ENCODE data around the gene SPSB4.

The SPSB4 gene

DNA sequence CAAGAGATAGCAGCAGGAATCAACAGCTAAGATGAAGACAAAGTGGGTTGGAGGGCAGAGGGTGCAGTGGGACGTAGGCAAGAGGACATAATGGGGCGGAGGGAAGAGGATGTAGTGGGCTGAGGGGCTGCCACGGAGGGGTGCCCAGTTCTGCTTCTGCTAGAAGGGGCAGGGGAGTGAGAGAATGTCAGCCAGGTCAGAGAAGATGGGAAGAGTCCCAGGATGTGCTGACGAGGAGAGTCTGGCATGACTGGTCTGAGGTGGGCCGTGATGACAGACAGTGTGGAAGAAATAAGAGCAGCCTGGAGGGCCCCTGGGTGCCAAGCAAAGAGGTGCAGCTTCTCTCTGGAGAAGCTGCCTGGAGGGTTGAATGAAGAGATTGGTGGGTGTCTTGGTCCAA lies 4.0 kb downstream of the SPSB4 start:
- DNase-seq: no peak

DNA sequence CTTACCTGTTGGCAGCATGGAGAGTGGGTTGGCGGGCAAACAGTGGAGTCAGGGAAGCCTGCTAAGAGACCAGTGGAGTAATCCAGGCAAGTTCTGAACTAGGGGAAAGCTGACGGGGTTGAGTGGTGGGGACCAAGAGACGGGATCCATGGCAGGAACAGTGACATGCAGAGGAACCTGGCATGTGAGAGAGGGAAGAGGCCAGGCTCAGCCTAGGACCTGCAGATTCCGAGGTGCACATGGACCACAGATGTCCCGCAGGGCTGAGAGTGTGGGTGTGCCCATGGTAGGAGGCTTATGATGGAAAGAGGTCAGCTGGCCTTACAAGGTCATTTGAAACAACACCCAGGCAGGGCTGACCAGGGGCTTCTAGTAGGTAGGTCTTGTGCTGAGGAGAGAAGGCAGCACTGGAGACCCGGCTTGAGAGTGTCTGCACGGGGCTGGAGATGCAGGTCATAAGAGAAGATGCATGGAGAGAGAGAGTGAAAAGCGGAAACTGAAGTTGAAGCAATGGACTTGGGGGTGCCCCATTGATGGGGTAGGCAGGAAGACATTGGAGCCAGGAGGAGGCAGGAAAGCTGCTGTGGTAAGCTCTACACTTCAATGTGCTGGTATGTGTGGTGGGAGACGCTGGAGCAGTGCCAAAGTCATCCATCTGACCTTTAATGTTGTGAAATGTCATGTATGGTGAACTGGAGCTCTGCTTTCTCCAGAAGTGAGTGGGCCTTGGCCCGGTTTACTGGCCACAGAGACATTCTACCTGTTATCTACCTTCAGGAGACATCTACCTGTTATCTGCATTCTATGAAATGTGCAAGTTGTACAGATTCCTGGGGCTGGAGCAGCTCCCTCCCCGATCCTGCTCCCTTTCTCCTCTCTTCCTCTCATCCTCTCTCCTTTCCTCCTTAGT lies 4.6 kb downstream of the SPSB4 start:
- DNase-seq: no peak

GRCh38 chr3:141056751-141057171 lies 5.6 kb downstream of the SPSB4 start:
- DNase-seq: no peak

- no peak for DNase-seq
Observed at GRCh38 chr3:141057436-141057835, 6.3 kb downstream of the SPSB4 start.

DNA sequence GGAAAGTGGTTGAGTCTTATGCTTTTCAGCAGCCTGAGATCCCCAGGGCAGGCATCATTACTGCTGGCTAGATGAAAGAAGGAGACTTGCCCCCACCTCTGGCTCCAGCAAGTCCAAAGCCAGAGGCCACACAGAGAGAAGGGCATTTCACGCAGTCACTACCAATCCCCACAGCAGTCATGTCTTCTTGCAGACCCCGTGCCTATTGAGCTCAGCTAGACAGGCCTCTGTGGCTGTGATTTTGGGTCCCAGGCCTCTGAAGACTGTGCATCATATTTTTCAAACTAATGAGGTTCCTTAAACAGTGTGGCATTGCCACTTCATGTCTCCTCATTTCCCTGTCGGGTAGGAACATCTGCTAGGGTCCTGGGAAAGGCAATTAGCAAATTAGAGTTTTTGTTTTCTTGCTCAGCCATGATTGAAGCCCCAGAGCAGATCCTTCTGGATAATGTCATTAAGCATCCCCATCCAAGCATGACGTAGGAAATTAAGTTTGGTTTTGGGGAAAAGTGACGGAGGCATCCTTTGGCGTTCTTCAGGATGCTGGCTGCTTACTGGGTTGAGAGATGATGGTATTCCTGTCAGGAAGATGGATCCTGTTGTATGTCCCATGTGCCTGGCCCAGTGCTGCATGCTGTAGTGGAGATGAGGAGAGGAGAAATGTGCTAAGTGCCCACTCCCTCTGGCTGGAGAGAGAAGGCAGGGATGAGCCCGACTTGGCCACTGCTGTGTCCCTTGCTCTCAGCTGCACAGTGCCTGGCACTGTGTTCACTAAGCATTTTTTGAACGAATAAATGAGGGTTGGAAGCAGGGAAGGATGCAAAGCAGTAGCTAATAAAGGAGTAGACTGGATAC lies 7.0 kb downstream of the SPSB4 start:
- DNase-seq: no peak

DNA sequence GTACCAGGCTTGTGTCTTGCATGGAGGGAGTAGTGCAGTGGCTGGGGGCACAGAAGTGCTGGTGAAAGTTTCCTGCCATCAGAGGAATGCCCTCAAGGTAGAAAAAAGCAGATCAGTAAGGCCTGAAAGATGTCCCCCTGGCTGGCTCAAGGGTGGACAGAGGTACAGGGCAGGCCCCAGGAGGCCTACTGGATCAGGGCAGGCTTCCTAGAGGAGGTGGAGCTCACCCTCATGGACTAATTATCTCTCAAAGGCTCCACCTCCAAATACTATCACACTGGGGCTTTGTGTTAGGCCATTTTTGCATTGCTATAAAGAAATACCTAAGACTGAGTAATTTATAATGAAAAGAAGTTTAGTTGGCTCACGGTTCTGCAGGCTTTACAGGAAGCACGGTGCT lies 7.8 kb downstream of the SPSB4 start:
- DNase-seq: peak; percentile 32

DNA sequence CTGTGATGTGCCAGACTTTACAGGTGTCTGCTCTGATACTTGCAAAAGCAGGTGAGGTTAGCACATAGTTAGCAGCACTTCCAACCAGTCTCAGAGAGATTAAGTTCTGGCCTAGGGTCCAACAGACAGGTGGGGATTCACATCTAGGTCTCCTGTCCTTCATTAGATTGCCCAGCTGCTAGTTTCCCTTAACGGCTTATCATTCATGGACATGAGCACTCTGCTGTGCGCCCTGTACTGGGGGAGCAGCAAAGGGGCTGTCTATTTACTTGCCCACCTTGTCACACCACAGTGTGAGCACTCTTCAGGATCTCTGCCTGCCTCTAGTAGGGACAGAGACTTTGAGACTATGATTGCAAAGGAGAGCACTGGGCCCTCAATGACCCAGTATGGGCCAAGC lies 8.7 kb downstream of the SPSB4 start:
- peak; percentile 28 for DNase-seq

- DNase-seq: no peak
Observed at GRCh38 chr3:141060327-141060726, 9.2 kb downstream of the SPSB4 start.

- DNase-seq: no peak
Observed at GRCh38 chr3:141063831-141064230, 12.7 kb downstream of the SPSB4 start.

- no peak for DNase-seq
Observed at GRCh38 chr3:141064255-141064926, 13.2 kb downstream of the SPSB4 start.

- peak; percentile 24 for DNase-seq
Observed at GRCh38 chr3:141065258-141065657, 14.1 kb downstream of the SPSB4 start.

- no peak for DNase-seq
Observed at GRCh38 chr3:141065841-141066805, 15.0 kb downstream of the SPSB4 start.

- no peak for DNase-seq
Observed at GRCh38 chr3:141067206-141067974, 16.2 kb downstream of the SPSB4 start.

DNA sequence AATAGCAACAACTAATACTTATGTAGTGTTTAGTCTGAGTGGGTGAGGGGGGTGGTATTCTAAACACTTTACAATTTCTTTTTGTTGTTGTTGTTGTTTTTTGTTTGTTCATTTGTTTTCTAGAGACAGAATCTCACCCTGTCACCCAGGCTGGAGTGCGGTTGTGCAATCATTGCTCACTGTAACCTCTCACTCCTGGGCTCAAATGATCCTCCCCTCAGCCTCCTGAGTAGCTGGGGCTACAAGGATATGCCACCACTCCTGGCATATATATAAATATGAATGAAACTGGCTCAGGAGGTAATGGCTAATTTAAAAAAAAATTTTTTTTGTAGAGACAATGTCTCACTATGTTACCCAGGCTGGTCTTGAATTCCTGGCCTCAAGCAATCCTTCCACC lies 19.1 kb downstream of the SPSB4 start:
- no peak for DNase-seq

DNA sequence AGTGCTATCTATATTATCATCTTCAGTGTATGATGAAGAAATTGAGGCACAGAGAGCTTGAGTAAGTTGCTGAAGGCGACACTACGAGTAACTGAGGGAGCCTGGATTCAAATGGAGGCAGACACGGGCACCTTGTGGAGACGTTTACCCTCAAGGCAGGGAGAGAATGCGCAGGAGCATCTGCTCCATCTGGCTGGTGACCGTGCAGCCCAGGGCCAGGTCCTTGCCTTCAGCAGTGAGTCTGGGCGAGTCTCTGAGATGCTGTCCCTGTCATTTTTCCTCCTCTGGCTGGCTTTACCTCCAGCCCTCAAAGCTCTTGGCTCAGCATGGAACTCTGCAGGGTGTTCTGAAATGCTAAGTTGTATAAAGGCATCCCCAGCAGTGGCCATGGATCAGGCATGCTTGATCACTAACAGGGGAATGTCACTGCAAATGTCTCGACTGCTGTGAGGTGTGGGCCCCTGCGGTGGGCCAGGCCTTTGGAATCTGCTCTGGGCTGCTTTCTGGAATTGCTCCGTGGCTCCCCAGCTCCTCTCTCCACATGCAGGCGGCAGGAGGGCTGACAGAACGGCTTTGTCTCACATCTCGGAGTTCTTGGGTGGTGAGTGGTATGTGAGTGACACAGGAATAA lies 19.7 kb downstream of the SPSB4 start:
- no peak for DNase-seq

DNA sequence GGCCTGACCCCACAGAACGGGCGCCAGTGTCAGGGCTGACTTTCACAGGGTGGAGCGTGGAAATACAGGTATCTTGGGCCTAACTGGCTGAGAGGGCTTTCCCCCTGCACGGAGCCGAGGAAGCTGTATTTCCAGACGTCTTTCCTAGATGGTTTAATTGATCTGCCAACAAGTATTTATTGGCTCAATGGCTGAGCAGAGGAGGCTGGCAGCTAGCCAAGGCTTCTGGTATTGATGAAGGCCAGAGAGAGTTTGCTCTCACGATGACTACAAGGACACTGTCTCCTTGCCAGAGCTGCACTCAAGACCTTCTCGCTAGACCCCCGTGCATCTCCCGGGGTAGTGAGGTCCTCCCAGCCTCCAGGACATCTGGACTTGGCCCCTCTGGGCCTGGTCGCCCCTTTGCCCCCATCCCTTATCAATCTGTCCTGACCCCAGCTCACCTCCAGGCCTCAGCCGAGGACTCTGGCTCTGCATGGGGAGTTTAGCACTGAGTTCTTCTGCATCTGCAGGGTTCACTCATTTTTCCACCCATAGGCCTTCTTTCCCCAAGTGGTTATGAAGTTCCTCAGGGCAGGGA lies 20.6 kb downstream of the SPSB4 start:
- DNase-seq: no peak

- no peak for DNase-seq
Observed at GRCh38 chr3:141072950-141073349, 21.8 kb downstream of the SPSB4 start.

- DNase-seq: no peak
Observed at GRCh38 chr3:141073580-141073979, 22.4 kb downstream of the SPSB4 start.

DNA sequence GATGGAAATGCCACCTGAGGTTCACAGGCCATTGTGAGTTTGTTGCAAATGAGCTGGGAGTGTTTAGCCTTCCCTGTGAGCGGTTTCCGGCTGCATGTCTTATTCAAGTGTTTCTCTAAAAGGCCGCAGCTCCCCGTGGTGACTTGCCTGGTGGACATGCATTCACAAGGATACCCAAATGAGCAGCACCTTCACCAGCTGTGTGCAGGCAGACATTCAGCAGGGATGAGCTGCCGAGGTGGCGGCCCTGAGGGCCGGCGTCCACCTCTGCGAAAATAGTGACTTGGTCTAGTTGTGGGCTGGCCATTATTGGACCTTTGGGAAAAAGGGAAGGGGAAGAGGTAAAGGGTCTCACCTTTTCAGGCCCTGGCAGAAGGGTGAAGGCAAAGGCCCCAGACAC lies 23.4 kb downstream of the SPSB4 start:
- no peak for DNase-seq

- DNase-seq: no peak
Observed at GRCh38 chr3:141076036-141076773, 25.1 kb downstream of the SPSB4 start.

All from activated CD8-positive, alpha-beta memory T cell treated with anti-CD3 and anti-CD28 coated beads for 24 hours (primary cell).